ENCODE data around the gene PIGC.

Gene PIGC

GRCh38 chr1:172427191-172427590, 16.7 kb downstream of the PIGC start:
- no peak for DNase-seq

- DNase-seq: no peak
Measured at GRCh38 chr1:172425339-172425738, 18.5 kb downstream of the PIGC start.

DNA sequence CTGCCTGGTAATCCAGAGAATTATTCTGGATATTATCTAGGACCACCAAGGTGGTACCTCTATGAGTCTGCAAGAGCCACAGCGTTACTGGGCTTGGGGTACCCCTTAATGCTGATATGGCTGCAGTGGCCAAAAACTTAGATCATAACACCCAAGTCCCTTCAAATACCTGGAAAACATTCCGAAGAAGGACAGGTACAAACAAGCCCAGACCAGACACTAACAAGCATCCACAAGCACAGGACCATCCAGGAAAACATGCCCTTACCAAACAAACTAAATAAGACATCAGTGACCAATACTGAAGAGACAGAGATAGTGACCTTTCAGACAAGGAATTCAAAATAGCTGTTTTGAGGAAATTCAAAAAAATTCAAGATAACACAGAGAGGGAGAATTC, 20.5 kb downstream of the PIGC start:
- DNase-seq: no peak

DNA sequence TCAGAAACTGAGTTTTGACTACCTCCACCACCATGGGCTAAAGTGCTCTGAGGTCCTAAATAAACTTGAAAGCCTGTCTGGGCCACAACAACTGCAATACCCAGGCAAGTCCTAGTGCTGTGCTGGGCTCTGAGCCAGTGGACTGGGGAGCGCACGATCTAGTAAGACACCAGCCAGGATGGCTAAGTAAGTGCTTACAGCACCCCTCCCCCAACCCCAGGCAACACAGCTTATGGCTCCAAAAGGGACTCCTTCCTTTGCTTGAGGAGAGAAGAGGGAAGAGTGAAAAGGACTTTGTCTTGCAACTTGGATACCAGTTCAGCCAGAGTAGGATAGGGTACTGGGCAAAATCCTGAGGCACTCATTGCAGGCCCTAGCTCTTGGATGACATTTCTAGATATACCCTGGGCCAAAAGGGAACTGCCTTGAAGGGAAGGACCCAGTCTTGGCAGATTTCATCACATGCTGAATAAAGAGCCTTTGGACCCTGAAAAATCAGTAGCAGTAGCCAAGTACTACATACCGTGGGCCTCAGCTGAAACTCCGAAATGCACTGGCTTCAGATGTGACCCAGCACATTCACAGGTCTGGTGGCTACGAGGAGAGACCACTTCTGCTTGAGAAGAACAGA, 21.8 kb downstream of the PIGC start:
- DNase-seq: no peak

DNA sequence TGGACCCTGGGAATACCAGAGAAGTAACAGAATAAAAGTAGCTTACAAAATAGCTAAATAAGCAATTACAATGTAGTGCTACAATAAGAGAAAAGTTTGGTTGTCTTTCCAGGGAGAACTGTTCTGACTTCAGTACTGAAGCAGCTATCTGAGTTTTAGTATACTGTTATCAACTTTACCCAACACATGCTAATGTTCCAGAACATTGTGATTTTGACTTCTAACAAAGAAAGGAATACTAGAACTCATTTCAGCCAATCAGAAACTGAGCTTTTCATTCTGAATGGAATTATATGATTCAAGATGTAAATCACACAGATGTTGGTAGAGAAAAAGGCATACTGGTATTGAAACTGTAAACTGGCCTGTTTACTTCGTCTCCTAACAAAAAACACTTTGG, 23.5 kb downstream of the PIGC start, which contains the start of gene C1orf105:
TSS of gene C1orf105 (plus strand) at position 301 of the 400 bp plus-strand sequence. CDS start 201 bp downstream, outside the sequence.
- no peak for DNase-seq

DNA sequence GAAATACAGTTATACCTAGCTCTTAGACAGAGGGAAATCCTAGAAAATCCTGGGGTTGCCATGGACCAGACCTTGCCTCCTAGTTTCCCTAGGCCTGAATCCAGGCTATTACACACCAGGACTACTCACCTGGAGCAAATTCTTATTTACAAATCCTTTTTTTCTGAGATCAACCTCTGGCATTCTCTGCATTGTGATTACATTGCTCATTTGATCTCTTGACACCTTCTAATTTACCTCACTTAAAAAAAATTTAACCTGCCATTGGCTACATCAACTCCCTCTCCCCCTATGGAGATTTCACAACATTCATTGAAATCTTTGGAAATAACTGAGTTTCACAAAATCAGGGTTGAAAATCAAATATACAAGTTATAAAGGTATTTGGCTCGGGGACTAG, 26.3 kb downstream of the PIGC start:
- DNase-seq: no peak

DNA sequence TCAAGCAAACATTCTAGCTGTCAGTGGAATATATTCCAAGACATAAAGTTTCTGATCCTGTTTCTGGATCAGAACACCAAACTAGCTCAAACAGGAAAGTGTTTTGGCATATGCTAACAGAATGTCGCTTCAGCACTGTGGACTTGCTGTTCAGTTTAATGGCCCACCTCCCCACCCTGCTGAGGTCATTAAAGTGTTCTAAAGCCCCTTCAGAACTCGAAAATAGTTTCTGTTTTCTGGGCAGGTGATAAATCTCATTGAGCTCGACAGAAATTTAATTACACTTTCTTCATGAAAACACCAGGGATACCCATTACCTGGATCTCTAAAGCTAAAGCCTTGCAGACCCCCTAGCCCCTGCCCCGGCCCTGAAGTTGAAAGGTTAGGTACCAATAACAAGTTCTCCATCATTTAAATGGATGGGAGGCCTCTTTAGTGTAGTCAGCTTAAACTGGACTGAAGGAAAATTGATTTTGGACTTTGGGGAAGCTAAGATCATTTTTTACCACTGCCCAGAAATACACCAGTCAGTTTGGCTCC, 27.3 kb downstream of the PIGC start:
- no peak for DNase-seq

DNA sequence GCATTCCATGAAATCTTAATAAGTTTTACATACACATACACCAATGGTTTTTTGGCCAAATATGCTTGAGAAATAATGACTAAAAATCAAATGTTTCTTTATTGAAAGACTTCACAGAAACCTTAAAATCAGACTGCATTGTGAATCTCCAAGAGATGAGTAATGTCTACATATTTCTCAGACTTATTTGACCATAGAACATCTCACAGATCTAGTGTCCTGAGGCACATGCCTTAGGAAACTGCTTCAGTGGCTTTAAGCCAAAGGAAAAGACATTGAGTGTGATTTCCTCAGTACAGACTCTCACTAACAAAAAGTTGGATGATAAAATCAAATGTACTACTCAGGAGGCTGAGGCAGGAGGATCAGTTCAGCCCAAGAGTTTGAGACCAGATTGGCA, 29.5 kb downstream of the PIGC start:
- no peak for DNase-seq

GRCh38 chr1:172411791-172412338, 32.0 kb downstream of the PIGC start:
- no peak for DNase-seq

DNA sequence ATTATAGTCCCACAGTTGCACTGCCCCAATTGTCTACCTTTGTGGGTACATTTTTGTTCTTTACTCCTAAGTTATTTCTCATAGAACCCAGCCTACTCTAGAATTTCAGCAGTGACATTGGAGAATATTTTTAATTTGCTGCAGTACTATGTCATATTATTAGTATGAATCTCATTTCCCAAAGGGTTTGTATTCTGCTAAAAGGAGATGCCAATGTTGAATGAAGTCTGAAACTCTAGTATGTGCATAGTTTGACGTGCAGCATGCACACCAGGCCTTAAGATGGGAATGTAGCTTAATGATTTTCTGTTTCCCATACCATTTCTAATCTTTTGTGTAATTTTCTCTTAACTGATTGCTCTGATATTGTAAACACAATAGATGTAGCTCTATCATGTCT, 33.8 kb downstream of the PIGC start:
- no peak for DNase-seq

DNA sequence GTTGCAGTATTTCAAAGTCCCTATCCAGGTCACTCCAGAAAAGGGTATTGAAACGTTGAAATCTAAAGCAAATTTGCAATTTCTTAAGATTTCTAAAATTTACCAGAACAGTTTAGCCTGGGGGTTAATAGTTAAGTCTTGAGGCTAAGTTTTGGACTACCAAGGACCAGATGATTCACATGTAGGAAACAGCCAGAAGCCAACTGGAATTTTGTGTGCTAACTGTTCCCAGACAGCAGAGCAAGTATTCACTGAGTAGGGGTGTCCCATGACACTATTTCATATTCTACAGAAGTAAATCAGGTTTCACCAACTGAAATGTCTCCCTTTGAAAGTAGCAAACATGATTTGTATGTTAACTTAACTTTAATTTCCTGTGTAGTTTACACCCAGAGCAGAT, 34.9 kb downstream of the PIGC start:
- no peak for DNase-seq

DNA sequence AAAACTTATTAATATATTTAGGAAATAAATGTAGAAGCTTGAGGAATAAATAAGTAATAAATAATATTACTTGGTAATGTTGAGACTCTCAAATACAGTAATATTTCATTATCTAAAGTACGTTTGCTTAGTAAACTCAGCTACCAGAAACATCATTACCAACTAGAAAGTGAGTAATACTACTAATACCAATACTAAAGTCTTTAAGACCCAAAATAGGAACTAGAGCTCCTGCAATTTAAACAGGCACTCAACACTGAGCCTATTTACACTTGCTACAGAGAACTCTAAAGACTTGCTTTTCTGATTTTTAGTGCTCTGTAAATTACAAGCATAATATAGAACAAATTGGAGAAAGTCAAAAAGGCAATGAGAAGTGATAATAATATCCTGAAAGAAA, 36.9 kb downstream of the PIGC start:
- no peak for DNase-seq

DNA sequence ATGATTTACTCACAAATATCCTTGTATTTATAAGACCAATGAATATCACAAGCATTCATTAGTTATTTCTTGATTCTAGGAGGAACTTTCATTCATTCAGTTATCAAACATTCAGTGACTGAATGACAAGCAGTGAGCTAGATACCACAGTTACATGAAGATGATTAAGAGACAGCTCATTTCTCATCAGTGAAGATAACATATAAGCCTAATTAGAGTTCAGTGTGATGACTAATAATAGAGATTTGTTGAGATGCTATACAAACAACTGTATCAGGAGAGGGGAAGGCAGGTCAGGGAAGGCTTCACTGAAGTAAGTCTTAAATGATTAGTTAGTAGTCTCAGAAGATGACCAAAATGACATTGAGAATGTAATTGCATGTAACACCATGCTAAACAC, 38.0 kb downstream of the PIGC start:
- DNase-seq: no peak

DNA sequence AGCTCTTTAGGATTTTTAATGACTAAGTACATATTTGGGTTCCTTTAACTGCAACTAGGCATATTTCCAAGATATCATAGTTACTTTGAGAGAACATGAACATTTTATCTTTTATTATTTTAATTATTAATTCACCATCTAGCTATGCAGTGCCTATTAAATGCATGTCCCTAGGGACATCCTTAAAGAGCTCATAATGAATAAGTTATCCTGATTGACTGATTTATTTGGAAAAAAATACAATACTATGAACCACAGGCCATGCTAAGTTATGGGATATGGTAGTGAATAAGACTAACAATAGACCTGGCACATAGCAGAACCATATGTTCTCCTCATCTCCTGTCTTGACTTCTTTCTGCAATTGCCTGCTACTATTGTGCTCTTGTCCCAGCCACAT, 39.7 kb downstream of the PIGC start:
- no peak for DNase-seq

DNA sequence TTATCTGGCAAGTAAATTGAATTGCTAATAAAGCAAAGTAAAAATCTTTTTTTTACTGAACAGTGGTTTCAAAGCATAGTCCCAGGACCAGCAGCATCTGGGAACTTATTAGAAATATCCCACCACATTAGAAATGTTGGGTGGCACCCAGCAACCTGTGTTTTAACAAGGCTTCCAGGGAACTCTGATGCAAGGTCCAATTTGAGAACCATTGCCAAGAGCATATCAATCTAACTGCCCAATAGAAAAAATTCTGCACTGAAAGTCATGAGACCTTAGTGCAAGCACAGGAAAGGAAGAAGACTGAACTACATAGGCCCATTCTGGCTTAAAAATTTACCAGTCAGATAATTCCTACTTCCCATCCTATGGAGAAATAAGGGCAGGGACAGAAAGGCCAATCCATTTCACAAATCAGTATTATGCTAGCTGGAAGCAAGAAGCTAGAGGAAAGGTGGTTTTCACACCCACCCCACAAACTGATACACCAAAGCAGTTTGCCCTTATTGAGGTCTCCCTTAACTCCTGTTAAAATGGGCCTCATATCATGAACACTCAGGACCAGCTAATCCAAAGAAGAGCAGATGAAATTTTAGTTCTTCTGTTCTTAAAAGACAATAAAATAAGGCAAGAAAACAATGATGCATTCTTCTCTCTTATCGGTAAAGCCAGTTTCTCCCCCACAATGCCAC, 40.8 kb downstream of the PIGC start:
- no peak for DNase-seq

DNA sequence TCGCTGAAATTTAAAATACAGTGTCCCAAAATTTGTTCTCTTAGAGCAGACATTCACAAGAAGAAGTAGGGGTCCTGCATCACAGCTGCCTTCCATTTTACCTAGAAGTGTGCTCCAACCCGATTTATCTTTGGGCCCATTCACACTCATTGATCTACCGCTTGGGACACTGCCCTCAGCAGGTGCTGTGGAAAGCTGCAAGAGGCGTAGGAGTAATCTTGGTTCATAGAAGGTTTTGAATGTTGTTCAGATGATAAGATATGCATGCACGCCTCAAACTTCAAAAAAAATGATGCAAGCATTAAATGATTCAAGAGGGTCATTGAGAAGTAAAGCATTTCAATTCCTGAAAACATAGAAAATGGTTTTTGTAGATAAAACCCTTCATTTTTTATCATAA, 42.0 kb downstream of the PIGC start:
- DNase-seq: no peak

DNA sequence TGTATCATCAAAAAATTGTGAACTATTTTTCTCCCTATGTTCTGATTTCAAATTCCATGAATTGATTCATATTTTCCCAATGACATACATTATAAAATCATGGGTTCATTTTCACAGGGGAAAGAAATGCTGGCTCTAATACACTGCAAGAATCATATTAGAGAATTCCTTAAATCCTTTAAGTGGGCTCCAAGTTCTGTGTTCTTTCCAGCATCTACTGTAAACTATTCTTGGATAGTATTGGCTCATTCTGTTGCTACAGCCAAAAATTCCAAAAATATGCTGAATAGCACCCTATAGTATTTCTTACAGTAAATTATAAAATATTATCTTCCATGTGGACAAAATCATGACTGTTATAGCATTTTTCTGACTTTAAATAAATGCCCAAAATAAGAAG, 42.4 kb downstream of the PIGC start:
- DNase-seq: no peak

- DNase-seq: no peak
Measured at GRCh38 chr1:172400722-172401105, 43.2 kb downstream of the PIGC start.

DNA sequence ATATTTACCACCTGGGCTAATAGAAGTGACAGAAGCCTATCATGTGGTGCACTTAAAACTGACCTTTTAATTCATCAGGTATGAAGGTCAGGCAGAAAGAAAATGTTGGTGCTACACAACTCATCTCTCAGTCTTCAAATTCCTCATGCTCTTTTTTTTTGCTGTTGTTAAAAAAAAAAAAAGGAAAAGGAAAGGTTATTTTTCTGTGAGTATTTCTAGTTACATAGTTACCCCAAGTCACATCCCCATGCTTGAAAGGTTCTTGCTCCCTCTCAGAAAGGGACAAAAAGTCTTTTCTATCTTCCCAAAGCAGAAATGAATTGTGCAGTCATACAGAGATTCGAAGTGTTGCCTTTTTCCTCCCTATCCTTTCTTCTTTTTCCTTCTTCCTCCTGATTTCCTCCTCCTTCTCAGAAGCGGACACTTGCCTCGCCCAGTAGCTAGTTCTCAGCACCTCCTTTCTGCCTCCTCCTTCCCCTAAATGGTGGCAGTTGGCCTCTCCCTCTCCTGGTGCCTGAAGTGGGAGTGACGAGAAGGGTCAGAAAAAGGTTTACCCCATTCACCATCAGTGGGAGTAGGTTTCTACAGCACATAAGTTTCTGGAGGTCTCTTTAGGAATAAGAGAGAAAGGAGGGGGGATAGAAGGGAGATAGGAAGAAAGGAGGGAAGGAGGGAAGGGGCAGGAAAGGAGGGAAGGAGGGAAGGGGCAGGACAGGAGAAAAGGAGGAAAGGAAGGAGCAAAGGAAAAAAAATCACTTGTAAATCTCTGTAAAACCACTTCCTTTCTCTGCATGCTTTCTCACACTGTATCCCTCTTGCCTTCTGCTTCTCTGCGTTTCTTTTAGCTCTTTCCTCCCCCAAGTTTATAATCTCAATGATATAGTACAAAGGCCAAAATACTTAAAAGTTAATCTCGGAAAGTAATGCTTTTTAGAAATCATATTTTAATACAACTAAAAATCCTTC, 43.8 kb downstream of the PIGC start:
- no peak for DNase-seq

GRCh38 chr1:172398970-172399755, 44.7 kb downstream of the PIGC start:
- DNase-seq: peak in 1 of 2 donors; percentile 27

GRCh38 chr1:172398193-172398592, 45.7 kb downstream of the PIGC start:
- no peak for DNase-seq

GRCh38 chr1:172397633-172398032, 46.2 kb downstream of the PIGC start:
- no peak for DNase-seq
